Mucosa of descending colon (tissue), 3 donors: ENCODE results near the gene ROBO1. TPM values are rescaled to one million over a fixed set of nuclear protein-coding genes. Genes with fewer than 3 reads are reported as not detected.

Source experiments
- ATAC-seq: fragments of 200-7000 bp; cut with Tn5 transposase; one replicate; pipeline ENCODE4 v1.9.1; 2020; ENCODE audit warnings: mild to moderate bottlenecking, moderate library complexity
- DNase-seq, 3 donors: peaks; one replicate each; pipeline ENCODE4 v3.0.0-alpha.2; 2020
- H3K36me3 ChIP-seq: fragments of 200-600 bp; one replicate; pipeline ENCODE4 v1.8.0; 2021; ENCODE audit warnings: low read depth, mild to moderate bottlenecking
- H3K4me1 ChIP-seq: fragments of 200-600 bp; one replicate; pipeline ENCODE4 v1.8.0; 2021; ENCODE audit warnings: low read depth, mild to moderate bottlenecking
- H3K4me3 ChIP-seq: fragments of 200-600 bp; one replicate; pipeline ENCODE4 v1.8.0; 2021; ENCODE audit warnings: mild to moderate bottlenecking
- H3K9me3 ChIP-seq: fragments of 200-600 bp; one replicate; pipeline ENCODE4 v1.8.0; 2021; ENCODE audit warnings: mild to moderate bottlenecking
- intact Hi-C, 2 donors: fragments of 100-400 bp; cut with DNase I in 1 of 2; cut with micrococcal nuclease in 1 of 2; formaldehyde crosslinking; loops; one replicate each; pipeline versions ENCODE4 v1.11.0 to v1.11.1; 2022; cut with DNase I, micrococcal nuclease
- total RNA-seq, 3 donors: library from RNA; stranded (reverse); fragmentation: NEBNext Ultra II Directional in 2 of 3; extraction: Animal tissue kit (Norgen Biotek cat#: 25700) in 2 of 3; gene quantifications; one replicate each; pipeline versions ENCODE4 v1.2.1 to v1.2.4, GENCODE V29; 2021 to 2023
- TF ChIP-seq, protein P1 (sequence below): fragments of 200-600 bp; IDR thresholded peaks from one replicate; pipeline ENCODE4 v1.8.0; 2022; ENCODE audit warnings: antibody characterized with exemption, mild to moderate bottlenecking
- donor health status: DM: no; HTN: no; CAD: no; lungs with moderate emphysema.
- donor health status: DM: no; HTN: no; CAD: no.
- donor health status: DM: no; HTN: yes; CAD: no.

The ROBO1 gene
- total RNA-seq, 3 donors from 2014 or later: 4.3 to 22.7 (median 10.1) TPM

DNA sequence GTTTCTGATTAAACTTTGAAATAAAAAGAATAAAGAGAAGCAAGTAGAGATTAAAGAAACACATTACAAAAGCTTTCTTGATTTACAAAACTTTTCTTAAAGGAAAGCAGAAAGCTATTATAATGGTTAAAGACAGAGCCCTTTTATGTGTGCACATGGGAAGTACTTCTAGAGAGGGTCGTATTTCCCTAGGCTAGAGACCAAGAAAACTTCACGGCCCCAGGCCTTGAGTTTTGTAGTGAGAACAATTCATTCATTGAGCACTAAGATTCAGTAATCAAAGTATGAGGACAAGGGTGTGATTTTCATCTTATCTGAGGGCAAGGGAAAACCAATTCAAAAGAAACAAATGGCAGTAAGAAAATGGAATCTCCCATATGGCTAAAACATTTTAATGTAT, 854.1 kb downstream of the ROBO1 start:
- Histone ChIP-seq H3K36me3 (no peaks in the 10 kb centered on the region), H3K4me1 (no peaks in the 10 kb centered on the region), H3K4me3 (no peak overlapping the region), H3K9me3 (no peaks in the 10 kb centered on the region)
- intact Hi-C loops: no loop called here
- DNase-seq (no peak), ATAC-seq (no peak)
- TF ChIP-seq, protein P1, sequence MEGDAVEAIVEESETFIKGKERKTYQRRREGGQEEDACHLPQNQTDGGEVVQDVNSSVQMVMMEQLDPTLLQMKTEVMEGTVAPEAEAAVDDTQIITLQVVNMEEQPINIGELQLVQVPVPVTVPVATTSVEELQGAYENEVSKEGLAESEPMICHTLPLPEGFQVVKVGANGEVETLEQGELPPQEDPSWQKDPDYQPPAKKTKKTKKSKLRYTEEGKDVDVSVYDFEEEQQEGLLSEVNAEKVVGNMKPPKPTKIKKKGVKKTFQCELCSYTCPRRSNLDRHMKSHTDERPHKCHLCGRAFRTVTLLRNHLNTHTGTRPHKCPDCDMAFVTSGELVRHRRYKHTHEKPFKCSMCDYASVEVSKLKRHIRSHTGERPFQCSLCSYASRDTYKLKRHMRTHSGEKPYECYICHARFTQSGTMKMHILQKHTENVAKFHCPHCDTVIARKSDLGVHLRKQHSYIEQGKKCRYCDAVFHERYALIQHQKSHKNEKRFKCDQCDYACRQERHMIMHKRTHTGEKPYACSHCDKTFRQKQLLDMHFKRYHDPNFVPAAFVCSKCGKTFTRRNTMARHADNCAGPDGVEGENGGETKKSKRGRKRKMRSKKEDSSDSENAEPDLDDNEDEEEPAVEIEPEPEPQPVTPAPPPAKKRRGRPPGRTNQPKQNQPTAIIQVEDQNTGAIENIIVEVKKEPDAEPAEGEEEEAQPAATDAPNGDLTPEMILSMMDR: no peak

DNA sequence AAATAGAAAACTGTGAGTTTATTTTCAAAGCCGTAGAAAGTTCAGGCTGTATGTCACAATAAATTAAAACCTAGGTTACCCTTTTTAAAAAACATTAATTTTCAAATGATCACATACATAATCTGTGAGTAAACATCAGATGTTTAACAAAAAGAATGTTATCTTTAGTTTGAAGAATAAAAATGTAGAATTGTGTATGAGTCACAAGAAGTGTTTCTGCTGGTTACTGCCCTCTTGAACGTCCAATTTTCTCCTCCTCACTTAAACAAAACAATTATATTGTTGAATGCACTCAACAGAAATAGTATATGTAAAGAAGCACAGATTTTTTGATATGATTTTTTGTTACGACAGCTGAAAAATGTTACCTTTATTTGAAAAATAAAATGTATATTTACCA, 855.1 kb downstream of the ROBO1 start:
- Histone ChIP-seq H3K4me3 (no peak overlapping the region), H3K4me1 (no peaks in the 10 kb centered on the region), H3K36me3 (no peaks in the 10 kb centered on the region), H3K9me3 (no peaks in the 10 kb centered on the region)
- intact Hi-C loops: no loop called here
- no peak for ATAC-seq
- no peak for DNase-seq
- TF ChIP-seq, protein P1: no peak

DNA sequence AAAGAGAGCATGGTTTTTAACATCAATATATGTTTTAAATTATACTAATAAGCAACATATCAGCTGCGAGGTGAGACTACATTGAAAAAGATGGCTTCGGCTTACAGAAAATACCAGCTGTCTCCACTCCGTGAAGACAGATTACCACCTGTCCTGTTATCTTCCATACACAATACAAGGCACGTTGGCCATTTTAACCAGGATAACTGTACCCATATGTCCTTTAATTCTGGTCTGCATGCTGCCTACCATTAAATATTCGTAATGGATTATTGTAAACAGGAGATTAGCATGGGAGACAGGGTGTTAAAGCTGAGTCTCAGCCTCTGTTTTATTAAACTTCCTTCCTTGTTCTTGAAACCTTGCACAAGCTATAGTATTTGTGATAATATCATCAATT, 855.5 kb downstream of the ROBO1 start:
- Histone ChIP-seq H3K36me3 (no peaks in the 10 kb centered on the region), H3K9me3 (no peaks in the 10 kb centered on the region), H3K4me1 (no peaks in the 10 kb centered on the region), H3K4me3 (no peak overlapping the region)
- intact Hi-C loops: no loop called here
- TF ChIP-seq, protein P1: no peak
- ATAC-seq (no peak), DNase-seq (no peak)

DNA sequence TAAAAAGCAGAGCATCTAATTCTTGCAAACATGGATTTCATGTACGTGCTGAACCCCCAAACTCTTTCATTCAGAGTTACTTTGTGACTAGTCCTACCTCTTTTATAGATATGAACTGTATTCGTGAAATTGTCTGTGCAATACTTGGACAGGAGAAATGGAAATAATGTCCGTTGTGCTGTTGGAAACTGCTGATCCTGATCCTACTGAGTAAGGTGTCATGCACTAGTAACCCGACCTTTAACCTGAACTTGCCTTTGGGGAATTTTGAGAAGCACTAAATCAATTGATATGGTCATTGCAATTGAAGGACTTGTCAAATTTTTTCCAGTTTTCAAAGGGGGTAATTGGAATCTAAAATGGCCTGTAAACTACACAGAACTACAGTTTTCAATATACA, 856.4 kb downstream of the ROBO1 start:
- Histone ChIP-seq H3K36me3 (no peaks in the 10 kb centered on the region), H3K9me3 (no peaks in the 10 kb centered on the region), H3K4me1 (no peaks in the 10 kb centered on the region), H3K4me3 (no peak overlapping the region)
- TF ChIP-seq, protein P1: no peak
- intact Hi-C loops: no loop called here
- no peak for ATAC-seq
- no peak for DNase-seq

DNA sequence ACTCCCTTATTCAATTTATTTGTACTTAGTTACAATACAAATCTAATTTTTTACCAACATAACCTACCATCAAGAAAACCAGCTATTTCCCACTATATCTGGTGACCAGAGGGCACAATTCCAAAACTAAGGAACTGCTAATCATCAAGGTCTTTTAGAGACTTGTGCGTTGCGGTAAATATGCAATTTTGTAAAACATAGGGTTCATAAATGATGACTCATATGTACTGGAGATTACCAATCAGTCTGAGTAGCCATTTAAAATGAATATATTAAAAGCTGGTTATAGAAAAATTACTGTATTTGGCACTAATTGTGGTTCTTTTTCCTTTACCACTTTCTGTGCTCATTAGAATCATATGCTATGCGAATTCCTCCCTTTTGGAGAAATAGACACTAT, 859.6 kb downstream of the ROBO1 start:
- H3K4me1 ChIP-seq: no peaks in the 10 kb centered on the region
- H3K4me3 ChIP-seq: no peak overlapping the region
- ATAC-seq (no peak), DNase-seq (no peak)
- TF ChIP-seq, protein P1: no peak
- H3K9me3 ChIP-seq: no peaks in the 10 kb centered on the region
- intact Hi-C loops: no loop called here
- no peaks in the 10 kb centered on the region for H3K36me3 ChIP-seq

DNA sequence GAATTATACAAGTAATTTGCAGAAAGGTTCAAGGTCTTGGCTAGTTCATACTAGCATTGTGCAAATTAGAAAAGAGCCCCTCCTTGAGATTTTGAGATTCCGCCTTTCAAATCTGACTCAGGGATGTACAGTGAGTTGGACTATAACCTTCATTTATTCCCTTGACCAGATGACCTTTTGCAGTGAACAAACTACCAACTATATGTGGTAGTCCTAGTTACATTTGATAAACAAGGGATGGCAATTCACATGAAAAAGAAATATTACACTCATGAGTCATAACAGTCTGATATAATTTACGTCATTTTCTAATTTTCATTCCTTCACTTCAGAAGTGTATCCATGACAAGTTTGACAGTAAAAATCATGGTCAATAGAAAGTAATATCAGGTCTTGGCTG, 860.4 kb downstream of the ROBO1 start:
- Histone ChIP-seq H3K36me3 (no peaks in the 10 kb centered on the region), H3K4me1 (no peaks in the 10 kb centered on the region), H3K4me3 (no peak overlapping the region), H3K9me3 (no peaks in the 10 kb centered on the region)
- no peak for DNase-seq
- no peak for ATAC-seq
- intact Hi-C loops: no loop called here
- TF ChIP-seq, protein P1: no peak
